ENCODE measurements around the gene SPRED1. TPM values are rescaled to one million over a fixed set of nuclear protein-coding genes. Genes with fewer than 3 reads are reported as not detected.

The SPRED1 gene
- polyA plus RNA-seq, 2 of the 4 experiments (the other 2 are of a cell fraction): 6.0 to 8.6 TPM

GRCh38 chr15:38294126-38294525 is 41.5 kb downstream of the SPRED1 start:
- Histone ChIP-seq H3K27ac (no peak overlapping the region), H3K4me1 (peaks cover 10% of the 10 kb centered on the region; the same call in 1 of the 3 replicates), H3K4me3 (no peak overlapping the region), H3K4me2 (no peak overlapping the region), H3K9me3 (no peaks in the 10 kb centered on the region)
- TF ChIP-seq CBX8 (IDR thresholded peaks at IDR 0.05) (no peak), CHD4 (IDR thresholded peaks at IDR 0.05; ENCODE audit: borderline replicate concordance) (no peak), HOXB5 (CRISPR knock-in tag; IDR thresholded peaks at IDR 0.05) (no peak), KDM1A (IDR thresholded peaks at IDR 0.05; ENCODE audit: low read depth) (no peak), FOSB (CRISPR knock-in tag; IDR thresholded peaks at IDR 0.05) (no peak), KDM5A (IDR thresholded peaks at IDR 0.05) (no peak), NFE2L2 (conservative IDR thresholded peaks at IDR 0.05; ENCODE audit: low read length) (no peak), MYC (IDR thresholded peaks at IDR 0.05; ENCODE audit: borderline replicate concordance, low read length) (no peak), PHF8 (IDR thresholded peaks at IDR 0.05; ENCODE audit: borderline replicate concordance, low read depth) (no peak)
- TF ChIP-seq, protein P1, sequence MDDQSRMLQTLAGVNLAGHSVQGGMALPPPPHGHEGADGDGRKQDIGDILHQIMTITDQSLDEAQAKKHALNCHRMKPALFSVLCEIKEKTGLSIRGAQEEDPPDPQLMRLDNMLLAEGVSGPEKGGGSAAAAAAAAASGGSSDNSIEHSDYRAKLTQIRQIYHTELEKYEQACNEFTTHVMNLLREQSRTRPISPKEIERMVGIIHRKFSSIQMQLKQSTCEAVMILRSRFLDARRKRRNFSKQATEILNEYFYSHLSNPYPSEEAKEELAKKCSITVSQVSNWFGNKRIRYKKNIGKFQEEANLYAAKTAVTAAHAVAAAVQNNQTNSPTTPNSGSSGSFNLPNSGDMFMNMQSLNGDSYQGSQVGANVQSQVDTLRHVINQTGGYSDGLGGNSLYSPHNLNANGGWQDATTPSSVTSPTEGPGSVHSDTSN (IDR thresholded peaks at IDR 0.05): no peak
- DNase-seq (ENCODE audit: low read depth in 1 of 2, low spot score in 1 of 2): no peak
- ChIA-PET CTCF (no interaction called here), POLR2A (no interaction called here)
- no peak for FAIRE-seq
- 91% methylated on average over 3 of the region's 3 CpGs for WGBS (ENCODE audit: missing lambda C conversion rate)
- no peak for ATAC-seq

- POLR2A ChIA-PET: no interaction called here
- FAIRE-seq: no peak
- no peak overlapping the region for H3K27ac ChIP-seq
- no peak for TF ChIP-seq HDAC2 (IDR thresholded peaks at IDR 0.05)
- no peak for TF ChIP-seq POLR2AphosphoS2 (conservative IDR thresholded peaks at IDR 0.05; ENCODE audit: low read length)
- peaks cover 10% of the 10 kb centered on the region; the same call in 1 of the 3 replicates for H3K4me1 ChIP-seq
- CTCF ChIA-PET: no interaction called here
- ATAC-seq: no peak
- H3K9me3 ChIP-seq: no peaks in the 10 kb centered on the region
- WGBS (ENCODE audit: missing lambda C conversion rate): 56% methylated on average over 4 of the region's 4 CpGs
- H3K4me2 ChIP-seq: no peak overlapping the region
- no peak overlapping the region for H3K4me3 ChIP-seq
- DNase-seq (ENCODE audit: low read depth in 1 of 2, low spot score in 1 of 2): no peak
Measured at GRCh38 chr15:38297623-38298388, 45.2 kb downstream of the SPRED1 start.

DNA sequence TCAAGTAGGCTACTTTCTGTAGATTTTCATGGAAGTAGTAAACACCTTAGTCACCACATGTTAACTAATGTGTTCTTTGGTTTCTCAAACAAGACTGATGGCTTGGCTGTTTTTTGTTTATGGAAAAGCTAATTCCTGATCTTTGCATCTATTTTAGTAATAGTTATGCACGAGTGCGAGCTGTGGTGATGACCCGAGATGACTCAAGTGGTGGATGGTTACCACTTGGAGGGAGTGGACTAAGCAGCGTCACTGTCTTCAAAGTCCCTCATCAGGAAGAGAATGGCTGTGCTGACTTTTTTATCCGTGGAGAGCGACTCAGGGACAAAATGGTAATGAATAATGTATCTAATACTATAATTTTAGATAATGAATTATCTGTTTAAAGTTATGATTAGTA is 46.6 kb downstream of the SPRED1 start:
- no peak overlapping the region for H3K27ac ChIP-seq
- ChIA-PET POLR2A (no interaction called here), CTCF (no interaction called here)
- FAIRE-seq (no peak), ATAC-seq (no peak), DNase-seq (ENCODE audit: low read depth in 1 of 2, low spot score in 1 of 2) (no peak)
- peaks cover 5% of the 10 kb centered on the region; the same call in 1 of the 3 replicates for H3K4me1 ChIP-seq
- no peak overlapping the region for H3K4me2 ChIP-seq
- no peak for TF ChIP-seq ZFP36 (IDR thresholded peaks at IDR 0.05; ENCODE audit: borderline replicate concordance, partially characterized antibody)
- no peak for TF ChIP-seq MYC (IDR thresholded peaks at IDR 0.05; ENCODE audit: borderline replicate concordance, low read length)
- no peak for TF ChIP-seq MAZ (IDR thresholded peaks at IDR 0.05; ENCODE audit: borderline replicate concordance, low read depth, low read length)
- TF ChIP-seq JUN (IDR thresholded peaks at IDR 0.05): no peak
- TF ChIP-seq, protein P2, sequence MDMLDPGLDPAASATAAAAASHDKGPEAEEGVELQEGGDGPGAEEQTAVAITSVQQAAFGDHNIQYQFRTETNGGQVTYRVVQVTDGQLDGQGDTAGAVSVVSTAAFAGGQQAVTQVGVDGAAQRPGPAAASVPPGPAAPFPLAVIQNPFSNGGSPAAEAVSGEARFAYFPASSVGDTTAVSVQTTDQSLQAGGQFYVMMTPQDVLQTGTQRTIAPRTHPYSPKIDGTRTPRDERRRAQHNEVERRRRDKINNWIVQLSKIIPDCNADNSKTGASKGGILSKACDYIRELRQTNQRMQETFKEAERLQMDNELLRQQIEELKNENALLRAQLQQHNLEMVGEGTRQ (IDR thresholded peaks at IDR 0.05): no peak
- no peak for TF ChIP-seq RFX5 (IDR thresholded peaks at IDR 0.05)
- no peak for TF ChIP-seq CBX2 (IDR thresholded peaks at IDR 0.05; ENCODE audit: borderline replicate concordance, low read depth)
- no peak for TF ChIP-seq ZC3H11A (IDR thresholded peaks at IDR 0.05)
- no peak for TF ChIP-seq PHF8 (IDR thresholded peaks at IDR 0.05; ENCODE audit: borderline replicate concordance, low read depth)
- TF ChIP-seq EHF (CRISPR knock-in tag; IDR thresholded peaks at IDR 0.05): no peak
- TF ChIP-seq ESRRA (IDR thresholded peaks at IDR 0.05; ENCODE audit: borderline replicate concordance, low read length): no peak
- no peak for TF ChIP-seq POLR2AphosphoS2 (conservative IDR thresholded peaks at IDR 0.05; ENCODE audit: low read length)
- no peak for TF ChIP-seq CEBPB (IDR thresholded peaks at IDR 0.05)
- no peak for TF ChIP-seq NPAS2 (CRISPR knock-in tag; IDR thresholded peaks at IDR 0.05; ENCODE audit: borderline replicate concordance)
- TF ChIP-seq BCL3 (IDR thresholded peaks at IDR 0.05): no peak
- TF ChIP-seq TP53 (CRISPR knock-in tag; IDR thresholded peaks at IDR 0.05): no peak
- H3K4me3 ChIP-seq: no peak overlapping the region
- WGBS (ENCODE audit: missing lambda C conversion rate): 95% methylated on average over 6 of the region's 6 CpGs
- H3K9me3 ChIP-seq: no peaks in the 10 kb centered on the region

Measured in A549 (cell line).